BJ (cell line): ENCODE measurements around the gene PDZD4. TPM values are rescaled to one million over a fixed set of nuclear protein-coding genes. Genes with fewer than 3 reads are reported as not detected.

Experiments
- CTCF ChIA-PET: fragments of 350-600 bp; formaldehyde crosslinking; extraction: SDS; loops from one replicate; lab custom pipeline; 2021; ENCODE audit warnings: antibody characterized with exemption, inconsistent platforms; lab: Yijun Ruan, JAX
- POLR2A ChIA-PET: fragments of 300-600 bp; sonication (Branson Sonifier 250); formaldehyde crosslinking; extraction: SDS; loops from one replicate; lab custom pipeline; 2021; ENCODE audit warnings: antibody characterized with exemption; lab: Charles Lee
- DNase-seq: peaks from one replicate; pipeline ENCODE4 v3.0.0-alpha.2; 2011; ENCODE audit warnings: low read depth
- H3K27me3 ChIP-seq: 2 replicates; pipeline ENCODE4 v1.6.0; 2011; ENCODE audit warnings: low read length; ENCODE audit not compliant: control insufficient read depth, insufficient read depth
- H3K36me3 ChIP-seq: 2 replicates; pipeline ENCODE4 v1.5.1; 2011; ENCODE audit warnings: low read length; ENCODE audit not compliant: control insufficient read depth, insufficient read depth
- H3K4me3 ChIP-seq: 2 replicates; pipeline ENCODE4 v1.5.1; 2011; ENCODE audit warnings: low read depth, mild to moderate bottlenecking, control low read depth, low read length
- polyA plus RNA-seq: library from polyadenylated mRNA; depleted of rRNA; stranded (reverse); fragments of >200 nt; gene quantifications from 2 replicates; pipeline ENCODE4 v1.2.3, GENCODE V29; 2011
- TF ChIP-seq, protein P1 (sequence below): IDR thresholded peaks from 2 replicates; pipeline ENCODE4 v1.5.1; 2011; ENCODE audit warnings: low read depth, mild to moderate bottlenecking, control low read depth, inconsistent platforms, low read length, moderate library complexity; ENCODE audit not compliant: insufficient read depth

PDZD4 gene
- polyA plus RNA-seq, 1 experiment, result 0.82 TPM

- ChIA-PET POLR2A (interaction anchor here (0.5 to 0.7 kb wide), 2 partner anchors 63 to 167 kb away, joined by 4 read pairs; no protein-coding TSS in a partner anchor), CTCF (interaction anchor here (0.6 to 2.4 kb wide), 3 partner anchors 14 to 17 kb away, joined by 3 to 8 read pairs (median 4); partner anchors contain the start of gene PLXNB3)
- no peaks in the 10 kb centered on the region for H3K27me3 ChIP-seq
- no peak for DNase-seq
- H3K4me3 ChIP-seq, result no peak overlapping the region
- TF ChIP-seq, protein P1, sequence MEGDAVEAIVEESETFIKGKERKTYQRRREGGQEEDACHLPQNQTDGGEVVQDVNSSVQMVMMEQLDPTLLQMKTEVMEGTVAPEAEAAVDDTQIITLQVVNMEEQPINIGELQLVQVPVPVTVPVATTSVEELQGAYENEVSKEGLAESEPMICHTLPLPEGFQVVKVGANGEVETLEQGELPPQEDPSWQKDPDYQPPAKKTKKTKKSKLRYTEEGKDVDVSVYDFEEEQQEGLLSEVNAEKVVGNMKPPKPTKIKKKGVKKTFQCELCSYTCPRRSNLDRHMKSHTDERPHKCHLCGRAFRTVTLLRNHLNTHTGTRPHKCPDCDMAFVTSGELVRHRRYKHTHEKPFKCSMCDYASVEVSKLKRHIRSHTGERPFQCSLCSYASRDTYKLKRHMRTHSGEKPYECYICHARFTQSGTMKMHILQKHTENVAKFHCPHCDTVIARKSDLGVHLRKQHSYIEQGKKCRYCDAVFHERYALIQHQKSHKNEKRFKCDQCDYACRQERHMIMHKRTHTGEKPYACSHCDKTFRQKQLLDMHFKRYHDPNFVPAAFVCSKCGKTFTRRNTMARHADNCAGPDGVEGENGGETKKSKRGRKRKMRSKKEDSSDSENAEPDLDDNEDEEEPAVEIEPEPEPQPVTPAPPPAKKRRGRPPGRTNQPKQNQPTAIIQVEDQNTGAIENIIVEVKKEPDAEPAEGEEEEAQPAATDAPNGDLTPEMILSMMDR, result no peak
- peaks cover 2% of the 10 kb centered on the region; the same call in 1 of the 2 replicates for H3K36me3 ChIP-seq
Measured at GRCh38 chrX:153779891-153780677, 50.3 kb downstream of the PDZD4 start.

- H3K4me3 ChIP-seq, result no peak overlapping the region
- CTCF ChIA-PET, result interaction anchor here (2.4 kb wide), 1 partner anchor 15 kb away, joined by 8 read pairs; the partner anchor contains the start of gene PLXNB3
- POLR2A ChIA-PET, result no interaction called here
- H3K27me3 ChIP-seq, result no peaks in the 10 kb centered on the region
- TF ChIP-seq, protein P1, result 0 out of 2 replicates have a peak, but pooled peaks have one; percentile 14
- no peaks in the 10 kb centered on the region for H3K36me3 ChIP-seq
- no peak for DNase-seq
Measured at GRCh38 chrX:153778684-153779101, 51.7 kb downstream of the PDZD4 start.

DNA sequence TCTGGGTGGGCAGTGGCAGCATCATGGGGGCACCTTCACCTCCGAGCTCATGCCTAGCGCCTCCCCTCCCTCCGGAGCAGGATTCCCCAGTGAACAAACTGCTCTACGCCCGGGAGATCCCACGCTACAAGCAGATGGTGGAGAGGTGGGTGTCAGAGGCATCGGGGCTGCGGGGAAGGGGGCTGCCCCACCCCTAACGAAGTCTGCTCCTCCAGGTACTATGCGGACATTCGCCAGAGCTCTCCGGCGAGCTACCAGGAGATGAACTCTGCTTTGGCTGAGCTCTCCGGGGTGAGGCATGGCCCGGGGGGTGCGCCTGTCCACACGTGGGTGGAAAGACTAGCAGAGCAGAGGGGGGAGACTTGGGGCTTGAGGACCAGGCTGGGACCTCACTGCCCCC, 52.2 kb downstream of the PDZD4 start:
- POLR2A ChIA-PET, result no interaction called here
- TF ChIP-seq, protein P1, result no peak
- Histone ChIP-seq H3K27me3 (no peaks in the 10 kb centered on the region), H3K36me3 (no peaks in the 10 kb centered on the region), H3K4me3 (no peak overlapping the region)
- no peak for DNase-seq
- CTCF ChIA-PET, result interaction anchor here (2.4 kb wide), 1 partner anchor 15 kb away, joined by 8 read pairs; the partner anchor contains the start of gene PLXNB3

DNA sequence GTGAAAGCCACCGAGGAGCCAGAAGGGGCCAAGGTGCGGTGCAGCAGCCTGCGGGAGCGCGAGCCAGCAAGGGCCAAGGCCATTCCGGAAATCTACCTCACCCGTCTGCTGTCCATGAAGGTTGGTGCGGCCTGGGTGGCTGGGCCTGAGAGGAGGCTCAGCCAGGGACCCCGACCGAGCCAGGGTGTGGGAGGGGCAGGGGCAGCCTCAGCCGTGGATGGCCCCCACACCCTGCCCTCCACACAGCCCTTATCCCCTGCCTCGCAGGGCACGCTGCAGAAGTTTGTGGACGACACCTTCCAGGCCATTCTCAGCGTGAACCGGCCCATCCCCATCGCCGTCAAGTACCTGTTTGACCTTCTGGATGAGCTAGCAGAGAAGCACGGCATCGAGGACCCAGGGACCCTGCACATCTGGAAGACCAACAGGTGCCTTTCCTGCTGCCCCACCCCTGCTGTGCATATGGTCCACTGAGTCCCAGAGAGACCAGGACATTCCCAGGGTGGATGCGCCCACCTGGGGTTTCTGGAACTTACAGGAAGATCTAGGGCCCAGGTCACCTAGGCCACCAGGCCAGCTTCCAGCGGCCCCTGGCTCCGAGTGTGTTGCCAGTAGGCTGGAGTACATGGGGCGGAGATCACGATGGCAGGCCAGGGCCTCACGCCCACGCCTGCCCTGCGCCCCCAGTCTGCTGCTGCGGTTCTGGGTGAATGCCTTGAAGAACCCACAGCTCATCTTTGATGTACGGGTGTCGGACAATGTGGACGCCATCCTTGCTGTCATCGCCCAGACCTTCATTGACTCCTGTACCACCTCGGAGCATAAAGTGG, 52.9 kb downstream of the PDZD4 start:
- ChIA-PET CTCF (interaction anchor here (2.4 kb wide), 1 partner anchor 14 kb away, joined by 8 read pairs; the partner anchor contains the start of gene PLXNB3), POLR2A (no interaction called here)
- DNase-seq, result no peak
- Histone ChIP-seq H3K4me3 (no peak overlapping the region), H3K36me3 (no peaks in the 10 kb centered on the region), H3K27me3 (no peaks in the 10 kb centered on the region)
- TF ChIP-seq, protein P1, result no peak
